NB4 (cell line): ENCODE data around the gene AASDHPPT.

Experiments
- MAX ChIP-seq: IDR thresholded peaks from 2 replicates; pipeline ENCODE4 v1.6.1; 2011; ENCODE audit warnings: low read depth, low read length
- MYC ChIP-seq: IDR thresholded peaks from 2 replicates; pipeline ENCODE4 v1.6.1; 2011; ENCODE audit warnings: low read depth, low read length
- POLR2A ChIP-seq: IDR thresholded peaks from 2 replicates; pipeline ENCODE4 v1.6.1; 2011; ENCODE audit warnings: mild to moderate bottlenecking; ENCODE audit not compliant: insufficient read length; ENCODE audit errors: extremely low read depth
- TF ChIP-seq, protein P1 (sequence below): IDR thresholded peaks from one replicate; pipeline ENCODE4 v1.5.1; 2012; ENCODE audit warnings: low read depth, low read length

DNA sequence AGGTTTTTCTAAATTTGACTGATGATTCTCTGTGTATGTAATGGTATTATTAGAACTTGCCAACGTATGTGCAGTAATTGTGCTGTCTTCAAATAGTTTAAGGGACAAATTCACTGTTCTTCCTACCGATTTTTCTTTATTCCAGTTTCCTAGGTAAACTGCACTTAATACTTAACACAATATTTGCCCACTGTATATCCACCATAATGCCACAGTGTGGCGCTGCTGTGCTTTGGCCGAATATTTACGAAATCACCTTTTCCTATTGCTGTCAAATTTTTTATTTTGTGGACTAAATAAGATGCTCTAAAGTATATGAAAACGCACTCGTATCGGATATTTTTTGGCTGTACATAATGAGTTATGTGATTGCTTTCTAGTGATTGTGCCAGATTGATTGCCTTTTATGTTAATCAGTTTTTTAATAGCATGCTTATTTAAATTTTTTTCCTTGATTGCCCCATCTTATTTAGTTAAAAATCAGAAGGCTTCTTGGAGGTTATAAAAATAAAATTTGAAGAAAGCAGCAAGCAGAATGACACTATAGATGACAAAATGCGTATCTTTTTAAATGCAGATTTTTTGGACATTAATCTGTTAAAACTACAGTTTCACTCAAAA lies 10.5 kb downstream of the AASDHPPT start:
- TF ChIP-seq, protein P1, sequence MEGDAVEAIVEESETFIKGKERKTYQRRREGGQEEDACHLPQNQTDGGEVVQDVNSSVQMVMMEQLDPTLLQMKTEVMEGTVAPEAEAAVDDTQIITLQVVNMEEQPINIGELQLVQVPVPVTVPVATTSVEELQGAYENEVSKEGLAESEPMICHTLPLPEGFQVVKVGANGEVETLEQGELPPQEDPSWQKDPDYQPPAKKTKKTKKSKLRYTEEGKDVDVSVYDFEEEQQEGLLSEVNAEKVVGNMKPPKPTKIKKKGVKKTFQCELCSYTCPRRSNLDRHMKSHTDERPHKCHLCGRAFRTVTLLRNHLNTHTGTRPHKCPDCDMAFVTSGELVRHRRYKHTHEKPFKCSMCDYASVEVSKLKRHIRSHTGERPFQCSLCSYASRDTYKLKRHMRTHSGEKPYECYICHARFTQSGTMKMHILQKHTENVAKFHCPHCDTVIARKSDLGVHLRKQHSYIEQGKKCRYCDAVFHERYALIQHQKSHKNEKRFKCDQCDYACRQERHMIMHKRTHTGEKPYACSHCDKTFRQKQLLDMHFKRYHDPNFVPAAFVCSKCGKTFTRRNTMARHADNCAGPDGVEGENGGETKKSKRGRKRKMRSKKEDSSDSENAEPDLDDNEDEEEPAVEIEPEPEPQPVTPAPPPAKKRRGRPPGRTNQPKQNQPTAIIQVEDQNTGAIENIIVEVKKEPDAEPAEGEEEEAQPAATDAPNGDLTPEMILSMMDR: peak; percentile 79
- TF ChIP-seq POLR2A (no peak), MAX (no peak), MYC (no peak)
